Measurements from ENCODE around the gene GALNS.

DNA sequence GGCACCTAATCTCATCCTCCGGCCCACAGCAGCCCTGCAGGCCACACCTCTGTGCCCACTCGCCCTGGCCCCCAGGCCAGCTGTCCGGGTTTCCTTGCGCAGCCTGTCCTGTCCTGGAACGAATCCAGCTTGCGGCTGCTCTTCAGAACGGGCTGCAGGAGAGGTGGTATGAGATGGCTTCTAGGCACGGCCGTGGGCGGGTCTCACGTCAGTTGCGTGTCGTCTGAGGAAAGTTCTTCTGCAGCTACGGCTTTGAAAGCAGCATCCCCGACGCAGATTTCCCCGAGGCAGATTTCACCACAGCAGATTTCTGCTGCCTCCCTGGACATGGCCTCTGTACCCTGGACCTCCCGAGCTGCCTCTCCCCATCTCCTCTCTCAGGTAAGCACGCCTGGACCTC lies 18.2 kb downstream of the GALNS start:
- TF ChIP-seq CEBPB (IDR thresholded peaks at IDR 0.05) = no peak
- TF ChIP-seq, protein P1, sequence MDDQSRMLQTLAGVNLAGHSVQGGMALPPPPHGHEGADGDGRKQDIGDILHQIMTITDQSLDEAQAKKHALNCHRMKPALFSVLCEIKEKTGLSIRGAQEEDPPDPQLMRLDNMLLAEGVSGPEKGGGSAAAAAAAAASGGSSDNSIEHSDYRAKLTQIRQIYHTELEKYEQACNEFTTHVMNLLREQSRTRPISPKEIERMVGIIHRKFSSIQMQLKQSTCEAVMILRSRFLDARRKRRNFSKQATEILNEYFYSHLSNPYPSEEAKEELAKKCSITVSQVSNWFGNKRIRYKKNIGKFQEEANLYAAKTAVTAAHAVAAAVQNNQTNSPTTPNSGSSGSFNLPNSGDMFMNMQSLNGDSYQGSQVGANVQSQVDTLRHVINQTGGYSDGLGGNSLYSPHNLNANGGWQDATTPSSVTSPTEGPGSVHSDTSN (IDR thresholded peaks at IDR 0.05) = no peak
